AG04450 (cell line): ENCODE data around the gene HCAR2. TPM values are rescaled to one million over a fixed set of nuclear protein-coding genes. Genes with fewer than 3 reads are reported as not detected.
A peak's percentile ranks its signal among the peaks of the same experiment; 100 is the strongest.
"Not testable (repeated sequence)": the region's sequence is repeated elsewhere in the genome, so short reads cannot be mapped to it uniquely, and the experiment has no call there.

Experiments
- CTCF ChIA-PET: fragments of 300-600, 350-600 bp; formaldehyde crosslinking; extraction: SDS; loops from one replicate; lab custom pipeline; 2022; ENCODE audit warnings: antibody characterized with exemption, inconsistent platforms; lab: Charles Lee
- POLR2A ChIA-PET: fragments of 350-600 bp; formaldehyde crosslinking; extraction: SDS; loops from one replicate; lab custom pipeline; 2021; ENCODE audit warnings: antibody characterized with exemption, inconsistent platforms; lab: Yijun Ruan, JAX
- DNase-seq: peaks from one replicate; pipeline ENCODE4 v3.0.0-alpha.2; 2011; ENCODE audit warnings: low read depth, low spot score
- H3K27ac ChIP-seq: one replicate; pipeline ENCODE4 v1.5.1; 2012; ENCODE audit warnings: low read depth, low read length, control low read depth
- H3K27me3 ChIP-seq: one replicate; pipeline ENCODE4 v1.6.0; 2012; ENCODE audit warnings: low read length; ENCODE audit not compliant: control insufficient read depth, insufficient read depth
- H3K4me3 ChIP-seq: 2 replicates; pipeline ENCODE4 v1.5.1; 2011; ENCODE audit warnings: mild to moderate bottlenecking, low read depth, low read length, control low read depth
- H3K9me3 ChIP-seq: 2 replicates; pipeline ENCODE4 v1.5.1; 2012; ENCODE audit warnings: low read length; ENCODE audit not compliant: control insufficient read depth, insufficient read depth
- polyA minus RNA-seq: library from RNA; depleted of rRNA, polyadenylated mRNA; stranded (reverse); fragments of >200 nt; gene quantifications from 2 replicates; pipeline ENCODE4 v1.2.3, GENCODE V29; 2011; rRNA and poly(A)+ RNA removed
- polyA plus RNA-seq: library from polyadenylated mRNA; depleted of rRNA; stranded (reverse); fragments of >200 nt; gene quantifications from 2 replicates; pipeline ENCODE4 v1.2.3, GENCODE V29; 2011; rRNA removed
- TF ChIP-seq, protein P1 (sequence below): IDR thresholded peaks from 2 replicates; pipeline ENCODE4 v1.5.1; 2011; ENCODE audit warnings: low read depth, low read length, control low read depth, inconsistent platforms

The HCAR2 gene
- polyA plus RNA-seq (not detected in 2 replicates), polyA minus RNA-seq (not detected in 2 replicates)

GRCh38 chr12:122702890-122703611 is at the start of gene HCAR2:
Gene HCAR2, minus strand, starts transcription at chr12:122703357. Its CDS starts 74 bp downstream, at chr12:122703283.
- CTCF ChIA-PET, H3K27me3 ChIP-seq, DNase-seq, H3K4me3 ChIP-seq, H3K9me3 ChIP-seq, H3K27ac ChIP-seq, POLR2A ChIA-PET: not testable (repeated sequence)

- peak within 1 kb of the TSS; percentile 83 for H3K27ac ChIP-seq
- ChIA-PET POLR2A (interaction anchor here (0.6 to 0.9 kb wide), 2 partner anchors 74 to 226 kb away, joined by 3 to 4 read pairs; partner anchors contain the start of genes KNTC1 and RSRC2), CTCF (interaction anchor here (0.6 to 3.2 kb wide), 4 partner anchors 10 to 127 kb away, joined by 3 to 45 read pairs (median 4); no protein-coding TSS in a partner anchor)
- TF ChIP-seq, protein P1, sequence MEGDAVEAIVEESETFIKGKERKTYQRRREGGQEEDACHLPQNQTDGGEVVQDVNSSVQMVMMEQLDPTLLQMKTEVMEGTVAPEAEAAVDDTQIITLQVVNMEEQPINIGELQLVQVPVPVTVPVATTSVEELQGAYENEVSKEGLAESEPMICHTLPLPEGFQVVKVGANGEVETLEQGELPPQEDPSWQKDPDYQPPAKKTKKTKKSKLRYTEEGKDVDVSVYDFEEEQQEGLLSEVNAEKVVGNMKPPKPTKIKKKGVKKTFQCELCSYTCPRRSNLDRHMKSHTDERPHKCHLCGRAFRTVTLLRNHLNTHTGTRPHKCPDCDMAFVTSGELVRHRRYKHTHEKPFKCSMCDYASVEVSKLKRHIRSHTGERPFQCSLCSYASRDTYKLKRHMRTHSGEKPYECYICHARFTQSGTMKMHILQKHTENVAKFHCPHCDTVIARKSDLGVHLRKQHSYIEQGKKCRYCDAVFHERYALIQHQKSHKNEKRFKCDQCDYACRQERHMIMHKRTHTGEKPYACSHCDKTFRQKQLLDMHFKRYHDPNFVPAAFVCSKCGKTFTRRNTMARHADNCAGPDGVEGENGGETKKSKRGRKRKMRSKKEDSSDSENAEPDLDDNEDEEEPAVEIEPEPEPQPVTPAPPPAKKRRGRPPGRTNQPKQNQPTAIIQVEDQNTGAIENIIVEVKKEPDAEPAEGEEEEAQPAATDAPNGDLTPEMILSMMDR, result peak; percentile 86
- H3K9me3 ChIP-seq, result no peaks in the 10 kb centered on the region; the same call in 1 of the 2 replicates
- peak; percentile 92 for DNase-seq
- H3K27me3 ChIP-seq, result no peaks in the 10 kb centered on the region
- H3K4me3 ChIP-seq, result peak within 1 kb of the TSS; percentile 96
Observed at GRCh38 chr12:122752464-122753318, 49.5 kb upstream of the HCAR2 start, which contains the start of gene DENR. Gene DENR, plus strand, starts transcription at chr12:122752824. Its CDS starts 878 bp downstream, at chr12:122753702.

- H3K9me3 ChIP-seq, DNase-seq, H3K27me3 ChIP-seq, POLR2A ChIA-PET, CTCF ChIA-PET, H3K4me3 ChIP-seq, H3K27ac ChIP-seq: not testable (repeated sequence)
Observed at GRCh38 chr12:122750781-122751515, 47.8 kb upstream of the HCAR2 start.

- Histone ChIP-seq H3K9me3 (no peaks in the 10 kb centered on the region; the same call in 1 of the 2 replicates), H3K4me3 (no peak overlapping the region), H3K27me3 (no peaks in the 10 kb centered on the region), H3K27ac (no peak overlapping the region)
- ChIA-PET POLR2A (no interaction called here), CTCF (interaction anchor here (0.6 to 1.4 kb wide), 3 partner anchors 112 to 152 kb away, joined by 3 to 6 read pairs (median 3); no protein-coding TSS in a partner anchor)
- no peak for DNase-seq
- TF ChIP-seq, protein P1, result no peak
Observed at GRCh38 chr12:122749569-122750332, 46.6 kb upstream of the HCAR2 start.

- Histone ChIP-seq H3K27me3 (no peaks in the 10 kb centered on the region), H3K27ac (no peak overlapping the region), H3K9me3 (no peaks in the 10 kb centered on the region), H3K4me3 (no peak overlapping the region)
- POLR2A ChIA-PET, result no interaction called here
- TF ChIP-seq, protein P1, result no peak
- DNase-seq, result no peak
- CTCF ChIA-PET, result no interaction called here
Observed at GRCh38 chr12:122747224-122748135, 44.3 kb upstream of the HCAR2 start.
